Measurements from ENCODE around the gene TNNT1.
"Not testable (repeated sequence)": the region's sequence is repeated elsewhere in the genome, so short reads cannot be mapped to it uniquely, and the experiment has no call there.

The TNNT1 gene

GRCh38 chr19:55111238-55111831 is 37.7 kb downstream of the TNNT1 start:
- ATAC-seq (no peak), DNase-seq (no peak)
- H3K9me3 Mint-ChIP-seq: no peaks in the 10 kb centered on the region
- no peaks in the 10 kb centered on the region for H3K27me3 Mint-ChIP-seq
- no peak overlapping the region for H3K27ac Mint-ChIP-seq
- H3K4me3 Mint-ChIP-seq: no peak overlapping the region
- peaks cover 23% of the 10 kb centered on the region for H3K4me1 Mint-ChIP-seq

GRCh38 chr19:55109527-55110291 is 39.3 kb downstream of the TNNT1 start:
- H3K4me3 Mint-ChIP-seq: no peak overlapping the region

GRCh38 chr19:55107252-55107651 is 41.8 kb downstream of the TNNT1 start:
- not testable (repeated sequence) for H3K4me3 Mint-ChIP-seq, ATAC-seq, H3K9me3 Mint-ChIP-seq, H3K4me1 Mint-ChIP-seq, H3K27ac Mint-ChIP-seq, H3K27me3 Mint-ChIP-seq, DNase-seq

More at GRCh38 chr19:55109527-55110291, 39.3 kb downstream of the TNNT1 start:
- Mint-ChIP-seq H3K27ac (peak overlapping the region; percentile 58 to 72), H3K27me3 (no peaks in the 10 kb centered on the region), H3K4me1 (peaks cover 9% of the 10 kb centered on the region), H3K9me3 (no peaks in the 10 kb centered on the region)
- DNase-seq: no peak
- no peak for ATAC-seq

- Mint-ChIP-seq H3K4me3 (no peak overlapping the region), H3K4me1 (no peaks in the 10 kb centered on the region), H3K9me3 (no peaks in the 10 kb centered on the region), H3K27me3 (no peaks in the 10 kb centered on the region), H3K27ac (peak overlapping the region in 1 of 2 donors; percentile 9)
- no peak for ATAC-seq
- no peak for DNase-seq
Observed at GRCh38 chr19:55106591-55106990, 42.4 kb downstream of the TNNT1 start.

GRCh38 chr19:55105237-55105636 is 43.8 kb downstream of the TNNT1 start:
- no peak overlapping the region for H3K4me3 Mint-ChIP-seq
- ATAC-seq (no peak), DNase-seq (no peak)
- H3K27ac Mint-ChIP-seq: no peak overlapping the region
- H3K9me3 Mint-ChIP-seq: no peaks in the 10 kb centered on the region
- no peaks in the 10 kb centered on the region for H3K4me1 Mint-ChIP-seq
- H3K27me3 Mint-ChIP-seq: no peaks in the 10 kb centered on the region

- Mint-ChIP-seq H3K4me1 (no peaks in the 10 kb centered on the region), H3K27me3 (no peaks in the 10 kb centered on the region), H3K27ac (no peak overlapping the region), H3K4me3 (no peak overlapping the region), H3K9me3 (no peaks in the 10 kb centered on the region)
- DNase-seq (no peak), ATAC-seq (no peak)
Observed at GRCh38 chr19:55103190-55103589, 45.8 kb downstream of the TNNT1 start.

- ATAC-seq: no peak
- DNase-seq: no peak
- Mint-ChIP-seq H3K27ac (peak overlapping the region in 1 of 2 donors; percentile 63), H3K9me3 (no peaks in the 10 kb centered on the region), H3K27me3 (no peaks in the 10 kb centered on the region), H3K4me3 (no peak overlapping the region), H3K4me1 (no peaks in the 10 kb centered on the region)
Observed at GRCh38 chr19:55101261-55101660, 47.7 kb downstream of the TNNT1 start.

GRCh38 chr19:55099557-55100506 is 49.2 kb downstream of the TNNT1 start:
- Mint-ChIP-seq H3K4me3 (no peak overlapping the region), H3K9me3 (no peaks in the 10 kb centered on the region), H3K27ac (no peak overlapping the region), H3K4me1 (no peaks in the 10 kb centered on the region), H3K27me3 (no peaks in the 10 kb centered on the region)
- ATAC-seq (no peak), DNase-seq (no peak)

- H3K4me1 Mint-ChIP-seq: no peaks in the 10 kb centered on the region
Observed at GRCh38 chr19:55098716-55099556, 50.1 kb downstream of the TNNT1 start.

GRCh38 chr19:55097864-55098715 is 50.9 kb downstream of the TNNT1 start:
- no peak for ATAC-seq
- Mint-ChIP-seq H3K4me1 (no peaks in the 10 kb centered on the region), H3K27me3 (no peaks in the 10 kb centered on the region), H3K27ac (no peak overlapping the region), H3K4me3 (no peak overlapping the region), H3K9me3 (no peaks in the 10 kb centered on the region)
- no peak for DNase-seq

More at GRCh38 chr19:55098716-55099556, 50.1 kb downstream of the TNNT1 start:
- no peaks in the 10 kb centered on the region for H3K9me3 Mint-ChIP-seq
- no peak overlapping the region for H3K4me3 Mint-ChIP-seq
- H3K27ac Mint-ChIP-seq: no peak overlapping the region
- no peaks in the 10 kb centered on the region for H3K27me3 Mint-ChIP-seq
- ATAC-seq (no peak), DNase-seq (no peak)

- no peak overlapping the region for H3K27ac Mint-ChIP-seq
- no peaks in the 10 kb centered on the region for H3K9me3 Mint-ChIP-seq
- no peak overlapping the region for H3K4me3 Mint-ChIP-seq
- no peaks in the 10 kb centered on the region for H3K4me1 Mint-ChIP-seq
- ATAC-seq: peak; percentile 24
- DNase-seq: no peak
- H3K27me3 Mint-ChIP-seq: no peaks in the 10 kb centered on the region
Observed at GRCh38 chr19:55096061-55096701, 52.8 kb downstream of the TNNT1 start.

- Mint-ChIP-seq H3K27ac (no peak overlapping the region), H3K4me1 (no peaks in the 10 kb centered on the region), H3K9me3 (no peaks in the 10 kb centered on the region), H3K27me3 (no peaks in the 10 kb centered on the region), H3K4me3 (no peak overlapping the region)
- ATAC-seq (no peak), DNase-seq (no peak)
Observed at GRCh38 chr19:55095260-55096060, 53.5 kb downstream of the TNNT1 start.

GRCh38 chr19:55094456-55095259 is 54.3 kb downstream of the TNNT1 start:
- no peaks in the 10 kb centered on the region for H3K9me3 Mint-ChIP-seq
- H3K4me1 Mint-ChIP-seq: peaks cover 3% of the 10 kb centered on the region
- H3K4me3 Mint-ChIP-seq: no peak overlapping the region
- H3K27me3 Mint-ChIP-seq: peaks cover 4% of the 10 kb centered on the region
- ATAC-seq (no peak), DNase-seq (no peak)
- H3K27ac Mint-ChIP-seq: no peak overlapping the region
